ENCODE data around the gene NAPA.

DNA sequence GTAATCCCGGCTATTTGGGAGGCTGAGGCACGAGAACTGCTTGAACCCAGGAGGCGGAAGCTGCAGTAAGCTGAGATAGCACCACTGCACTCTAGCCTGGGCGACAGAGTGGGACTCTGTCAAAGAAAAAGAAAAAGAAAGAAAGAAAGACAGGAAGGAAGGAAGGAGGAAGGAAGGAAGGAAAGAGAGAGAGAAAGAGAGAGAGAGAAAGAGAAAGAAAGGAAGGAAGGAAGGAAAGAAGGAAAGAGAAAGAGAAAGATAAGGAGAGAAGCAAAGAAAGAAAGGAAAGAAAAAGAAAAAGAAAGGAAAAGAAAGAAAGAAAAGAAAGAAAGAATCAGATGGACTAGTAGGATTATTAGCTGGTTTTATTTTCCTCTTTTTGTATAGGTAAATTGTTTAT is 35.3 kb upstream of the NAPA start:
- no peak for TF ChIP-seq POLR2A (IDR thresholded peaks at IDR 0.05)
- TF ChIP-seq, protein P1, sequence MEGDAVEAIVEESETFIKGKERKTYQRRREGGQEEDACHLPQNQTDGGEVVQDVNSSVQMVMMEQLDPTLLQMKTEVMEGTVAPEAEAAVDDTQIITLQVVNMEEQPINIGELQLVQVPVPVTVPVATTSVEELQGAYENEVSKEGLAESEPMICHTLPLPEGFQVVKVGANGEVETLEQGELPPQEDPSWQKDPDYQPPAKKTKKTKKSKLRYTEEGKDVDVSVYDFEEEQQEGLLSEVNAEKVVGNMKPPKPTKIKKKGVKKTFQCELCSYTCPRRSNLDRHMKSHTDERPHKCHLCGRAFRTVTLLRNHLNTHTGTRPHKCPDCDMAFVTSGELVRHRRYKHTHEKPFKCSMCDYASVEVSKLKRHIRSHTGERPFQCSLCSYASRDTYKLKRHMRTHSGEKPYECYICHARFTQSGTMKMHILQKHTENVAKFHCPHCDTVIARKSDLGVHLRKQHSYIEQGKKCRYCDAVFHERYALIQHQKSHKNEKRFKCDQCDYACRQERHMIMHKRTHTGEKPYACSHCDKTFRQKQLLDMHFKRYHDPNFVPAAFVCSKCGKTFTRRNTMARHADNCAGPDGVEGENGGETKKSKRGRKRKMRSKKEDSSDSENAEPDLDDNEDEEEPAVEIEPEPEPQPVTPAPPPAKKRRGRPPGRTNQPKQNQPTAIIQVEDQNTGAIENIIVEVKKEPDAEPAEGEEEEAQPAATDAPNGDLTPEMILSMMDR (IDR thresholded peaks at IDR 0.05): no peak

Data from thyroid gland (tissue), 4 donors.